Measurements from ENCODE around the gene LIN52.
A peak's percentile ranks its signal among the peaks of the same experiment; 100 is the strongest.

Gene LIN52

DNA sequence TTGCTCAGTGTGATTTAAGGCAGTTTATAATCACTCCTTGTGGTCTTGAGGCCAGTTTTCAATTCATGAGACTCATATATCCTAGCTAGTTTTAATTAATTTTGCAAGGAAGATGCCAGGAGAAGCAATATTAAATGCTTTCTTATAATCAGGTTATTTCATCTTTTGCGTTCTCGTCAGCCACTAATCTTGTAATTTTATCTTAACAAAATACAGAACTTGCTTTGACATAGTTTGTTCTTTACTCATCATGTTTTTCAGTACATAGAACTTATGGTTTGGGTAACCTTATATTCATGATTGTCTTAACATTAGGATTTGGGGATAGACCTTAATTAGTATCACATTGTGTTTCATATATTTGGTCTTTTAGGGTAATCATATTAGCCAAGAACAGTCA is 76.0 kb downstream of the LIN52 start:
- no CpG with 5 or more reads among the region's 2 CpGs for WGBS (ENCODE audit: extremely low coverage, insufficient coverage, insufficient read length)
- Histone ChIP-seq H2BK12ac (ENCODE audit: low read length) (no peak overlapping the region), H3K27me3 (ENCODE audit: insufficient read depth, low read length) (no peaks in the 10 kb centered on the region), H3K79me1 (ENCODE audit: low read length) (no peaks in the 10 kb centered on the region), H3K4ac (ENCODE audit: low read depth, low read length) (no peak overlapping the region), H3K4me3 (ENCODE audit: low read depth, low read length) (no peak overlapping the region), H4K12ac (ENCODE audit: low read depth, low read length) (no peak overlapping the region), H3K4me1 (ENCODE audit: control insufficient read depth in 1 of 2, insufficient read depth in 2 of 2, low read length in 2 of 2) (no peaks in the 10 kb centered on the region), H4K8ac (ENCODE audit: low read depth, low read length) (no peak overlapping the region), H3K4me2 (ENCODE audit: low read length) (no peak overlapping the region), H3K23ac (ENCODE audit: low read length) (no peak overlapping the region), H3K18ac (ENCODE audit: low read length) (no peak overlapping the region), H2BK5ac (ENCODE audit: low read depth, low read length, poor library complexity) (no peak overlapping the region), H3K27ac (ENCODE audit: low read depth, low read length) (no peak overlapping the region), H4K91ac (ENCODE audit: low read depth, low read length) (no peak overlapping the region), H3K9ac (ENCODE audit: low read length) (no peak overlapping the region), H3K9me3 (ENCODE audit: insufficient read depth, low read depth, low read length) (no peaks in the 10 kb centered on the region), H2AFZ (ENCODE audit: insufficient read depth, low read length, poor library complexity) (no peak overlapping the region), H3K36me3 (ENCODE audit: control insufficient read depth in 1 of 2, insufficient read depth in 2 of 2, low read length in 2 of 2) (peaks cover 0 to 3% of the 10 kb centered on the region in 2 experiments), H3K14ac (ENCODE audit: low read length) (no peak overlapping the region), H2BK120ac (ENCODE audit: insufficient read depth, low read length, poor library complexity) (no peak overlapping the region), H2AK5ac (ENCODE audit: low read length) (no peak overlapping the region), H3K79me2 (ENCODE audit: control insufficient read depth, insufficient read depth, low read length, poor library complexity) (no peaks in the 10 kb centered on the region)
- DNase-seq = peak in 1 of 2 donors; percentile 25

GRCh38 chr14:74161526-74162158 is 76.9 kb downstream of the LIN52 start:
- H3K9ac ChIP-seq (ENCODE audit: low read length) = no peak overlapping the region
- H3K23ac ChIP-seq (ENCODE audit: low read length) = no peak overlapping the region
- H3K79me1 ChIP-seq (ENCODE audit: low read length) = no peaks in the 10 kb centered on the region
- H3K4me2 ChIP-seq (ENCODE audit: low read length) = no peak overlapping the region
- H3K18ac ChIP-seq (ENCODE audit: low read length) = no peak overlapping the region
- H3K14ac ChIP-seq (ENCODE audit: low read length) = no peak overlapping the region
- DNase-seq = no peak
- no peak overlapping the region for H2BK12ac ChIP-seq (ENCODE audit: low read length)
- H4K8ac ChIP-seq (ENCODE audit: low read depth, low read length) = no peak overlapping the region
- WGBS (ENCODE audit: extremely low coverage, insufficient coverage, insufficient read length) = 100% methylated on average over 1 of the region's 8 CpGs
- H3K4ac ChIP-seq (ENCODE audit: low read depth, low read length) = no peak overlapping the region
- peaks cover 0 to 3% of the 10 kb centered on the region in 2 experiments for H3K36me3 ChIP-seq (ENCODE audit: control insufficient read depth in 1 of 2, insufficient read depth in 2 of 2, low read length in 2 of 2)
- no peaks in the 10 kb centered on the region for H3K79me2 ChIP-seq (ENCODE audit: control insufficient read depth, insufficient read depth, low read length, poor library complexity)
- no peak overlapping the region for H4K91ac ChIP-seq (ENCODE audit: low read depth, low read length)
- no peak overlapping the region for H3K27ac ChIP-seq (ENCODE audit: low read depth, low read length)
- no peak overlapping the region for H4K12ac ChIP-seq (ENCODE audit: low read depth, low read length)
- H3K27me3 ChIP-seq (ENCODE audit: insufficient read depth, low read length) = no peaks in the 10 kb centered on the region
- no peaks in the 10 kb centered on the region for H3K4me1 ChIP-seq (ENCODE audit: control insufficient read depth in 1 of 2, insufficient read depth in 2 of 2, low read length in 2 of 2)
- no peak overlapping the region for H2BK5ac ChIP-seq (ENCODE audit: low read depth, low read length, poor library complexity)
- no peak overlapping the region for H2AFZ ChIP-seq (ENCODE audit: insufficient read depth, low read length, poor library complexity)
- no peak overlapping the region for H3K4me3 ChIP-seq (ENCODE audit: low read depth, low read length)
- no peak overlapping the region for H2BK120ac ChIP-seq (ENCODE audit: insufficient read depth, low read length, poor library complexity)
- no peak overlapping the region for H2AK5ac ChIP-seq (ENCODE audit: low read length)
- no peaks in the 10 kb centered on the region for H3K9me3 ChIP-seq (ENCODE audit: insufficient read depth, low read depth, low read length)

- no peak overlapping the region for H4K12ac ChIP-seq (ENCODE audit: low read depth, low read length)
- H3K4ac ChIP-seq (ENCODE audit: low read depth, low read length) = no peak overlapping the region
- no peak overlapping the region for H2BK5ac ChIP-seq (ENCODE audit: low read depth, low read length, poor library complexity)
- no peaks in the 10 kb centered on the region for H3K79me2 ChIP-seq (ENCODE audit: control insufficient read depth, insufficient read depth, low read length, poor library complexity)
- H3K9me3 ChIP-seq (ENCODE audit: insufficient read depth, low read depth, low read length) = no peaks in the 10 kb centered on the region
- no peak overlapping the region for H2AFZ ChIP-seq (ENCODE audit: insufficient read depth, low read length, poor library complexity)
- H2BK120ac ChIP-seq (ENCODE audit: insufficient read depth, low read length, poor library complexity) = no peak overlapping the region
- no peak overlapping the region for H3K4me3 ChIP-seq (ENCODE audit: low read depth, low read length)
- H3K36me3 ChIP-seq (ENCODE audit: control insufficient read depth in 1 of 2, insufficient read depth in 2 of 2, low read length in 2 of 2) = no peaks in the 10 kb centered on the region
- H3K23ac ChIP-seq (ENCODE audit: low read length) = no peak overlapping the region
- H2BK12ac ChIP-seq (ENCODE audit: low read length) = no peak overlapping the region
- H3K18ac ChIP-seq (ENCODE audit: low read length) = no peak overlapping the region
- no peak overlapping the region for H2AK5ac ChIP-seq (ENCODE audit: low read length)
- H3K9ac ChIP-seq (ENCODE audit: low read length) = no peak overlapping the region
- H4K91ac ChIP-seq (ENCODE audit: low read depth, low read length) = no peak overlapping the region
- H3K79me1 ChIP-seq (ENCODE audit: low read length) = no peaks in the 10 kb centered on the region
- no peaks in the 10 kb centered on the region for H3K4me1 ChIP-seq (ENCODE audit: control insufficient read depth in 1 of 2, insufficient read depth in 2 of 2, low read length in 2 of 2)
- no peak overlapping the region for H3K27ac ChIP-seq (ENCODE audit: low read depth, low read length)
- no peak for DNase-seq
- H3K4me2 ChIP-seq (ENCODE audit: low read length) = no peak overlapping the region
- WGBS (ENCODE audit: extremely low coverage, insufficient coverage, insufficient read length) = no CpG with 5 or more reads among the region's 3 CpGs
- H3K27me3 ChIP-seq (ENCODE audit: insufficient read depth, low read length) = no peaks in the 10 kb centered on the region
- no peak overlapping the region for H3K14ac ChIP-seq (ENCODE audit: low read length)
- no peak overlapping the region for H4K8ac ChIP-seq (ENCODE audit: low read depth, low read length)
Observed at GRCh38 chr14:74169906-74170305, 85.2 kb downstream of the LIN52 start.

GRCh38 chr14:74176400-74176793 is 91.6 kb downstream of the LIN52 start:
- no peaks in the 10 kb centered on the region for H3K79me2 ChIP-seq (ENCODE audit: control insufficient read depth, insufficient read depth, low read length, poor library complexity)
- no peaks in the 10 kb centered on the region for H3K27me3 ChIP-seq (ENCODE audit: insufficient read depth, low read length)
- no peak overlapping the region for H4K91ac ChIP-seq (ENCODE audit: low read depth, low read length)
- no peak overlapping the region for H3K23ac ChIP-seq (ENCODE audit: low read length)
- no peak overlapping the region for H2BK120ac ChIP-seq (ENCODE audit: insufficient read depth, low read length, poor library complexity)
- no peak overlapping the region for H3K4ac ChIP-seq (ENCODE audit: low read depth, low read length)
- H2BK12ac ChIP-seq (ENCODE audit: low read length) = no peak overlapping the region
- no peak overlapping the region for H4K8ac ChIP-seq (ENCODE audit: low read depth, low read length)
- no peak overlapping the region for H2BK5ac ChIP-seq (ENCODE audit: low read depth, low read length, poor library complexity)
- H3K9me3 ChIP-seq (ENCODE audit: insufficient read depth, low read depth, low read length) = no peaks in the 10 kb centered on the region
- no peaks in the 10 kb centered on the region for H3K36me3 ChIP-seq (ENCODE audit: control insufficient read depth in 1 of 2, insufficient read depth in 2 of 2, low read length in 2 of 2)
- H3K9ac ChIP-seq (ENCODE audit: low read length) = no peak overlapping the region
- no CpG with 5 or more reads among the region's 2 CpGs for WGBS (ENCODE audit: extremely low coverage, insufficient coverage, insufficient read length)
- DNase-seq = no peak
- no peaks in the 10 kb centered on the region for H3K79me1 ChIP-seq (ENCODE audit: low read length)
- no peak overlapping the region for H3K4me2 ChIP-seq (ENCODE audit: low read length)
- no peak overlapping the region for H2AK5ac ChIP-seq (ENCODE audit: low read length)
- H3K4me3 ChIP-seq (ENCODE audit: low read depth, low read length) = no peak overlapping the region
- H3K14ac ChIP-seq (ENCODE audit: low read length) = no peak overlapping the region
- H2AFZ ChIP-seq (ENCODE audit: insufficient read depth, low read length, poor library complexity) = no peak overlapping the region
- H3K27ac ChIP-seq (ENCODE audit: low read depth, low read length) = no peak overlapping the region
- H4K12ac ChIP-seq (ENCODE audit: low read depth, low read length) = no peak overlapping the region
- H3K4me1 ChIP-seq (ENCODE audit: control insufficient read depth in 1 of 2, insufficient read depth in 2 of 2, low read length in 2 of 2) = no peaks in the 10 kb centered on the region
- H3K18ac ChIP-seq (ENCODE audit: low read length) = no peak overlapping the region
